Chondrocyte (in vitro differentiated cells): Measurements from ENCODE around the gene MAGEB17. TPM values are rescaled to one million over a fixed set of nuclear protein-coding genes. Genes with fewer than 3 reads are reported as not detected.

Experiments used
- DNase-seq: peaks from one replicate; pipeline ENCODE4 v3.0.0; 2021; ENCODE audit warnings: mixed read lengths, low spot score
- H3K27ac Mint-ChIP-seq: one replicate; pipeline ENCODE4 v1.8.0; 2021; ENCODE audit warnings: mild to moderate bottlenecking, moderate library complexity, mixed read lengths; ENCODE audit not compliant: unreplicated experiment
- H3K27me3 Mint-ChIP-seq: 2 replicates; pipeline ENCODE4 v1.8.0; 2021; ENCODE audit warnings: low read depth, mixed read lengths
- H3K36me3 Mint-ChIP-seq: 2 replicates; pipeline ENCODE4 v1.8.0; 2021; ENCODE audit warnings: low read depth, mixed read lengths
- H3K4me1 Mint-ChIP-seq: 2 replicates; pipeline ENCODE4 v1.8.0; 2021; ENCODE audit warnings: low read depth, mild to moderate bottlenecking, mixed read lengths
- H3K4me3 Mint-ChIP-seq: one replicate; pipeline ENCODE4 v1.8.0; 2021; ENCODE audit warnings: mild to moderate bottlenecking, moderate library complexity, mixed read lengths; ENCODE audit not compliant: unreplicated experiment
- H3K9me3 Mint-ChIP-seq: 2 replicates; pipeline ENCODE4 v1.8.0; 2021; ENCODE audit warnings: low read depth, mixed read lengths
- CTCF ChIP-seq: fragments of 200-600 bp; sonication (generic); IDR thresholded peaks from 2 replicates; pipeline ENCODE4 v1.5.0; 2021; ENCODE audit warnings: antibody characterized with exemption, mild to moderate bottlenecking, moderate library complexity
- total RNA-seq: library from RNA; stranded (reverse); gene quantifications from 3 replicates; pipeline ENCODE4 v1.2.1, GENCODE V29; 2021

The MAGEB17 gene
- total RNA-seq, 1 donor from 2014 or later, result not detected

- Mint-ChIP-seq H3K4me1 (no peaks in the 10 kb centered on the region), H3K4me3 (no peak overlapping the region), H3K27ac (no peak overlapping the region), H3K27me3 (no peaks in the 10 kb centered on the region), H3K9me3 (no peaks in the 10 kb centered on the region), H3K36me3 (no peaks in the 10 kb centered on the region)
- no peak for DNase-seq
- TF ChIP-seq CTCF, result peak; percentile 48
Observed at GRCh38 chrX:16138108-16138427, 29.2 kb upstream of the MAGEB17 start.

GRCh38 chrX:16140448-16140847 is 26.8 kb upstream of the MAGEB17 start:
- H3K4me3 Mint-ChIP-seq, result no peak overlapping the region
- no peak for DNase-seq
- H3K4me1 Mint-ChIP-seq, result no peaks in the 10 kb centered on the region

GRCh38 chrX:16140983-16141382 is 26.3 kb upstream of the MAGEB17 start:
- DNase-seq, result no peak
- H3K27ac Mint-ChIP-seq, result no peak overlapping the region

More at GRCh38 chrX:16140448-16140847, 26.8 kb upstream of the MAGEB17 start:
- peaks cover 5% of the 10 kb centered on the region for H3K9me3 Mint-ChIP-seq
- H3K27me3 Mint-ChIP-seq, result no peaks in the 10 kb centered on the region
- H3K27ac Mint-ChIP-seq, result no peak overlapping the region
- TF ChIP-seq CTCF, result no peak
- peaks cover 2% of the 10 kb centered on the region for H3K36me3 Mint-ChIP-seq

GRCh38 chrX:16141422-16142245 is 25.6 kb upstream of the MAGEB17 start:
- Mint-ChIP-seq H3K9me3 (peaks cover 5% of the 10 kb centered on the region), H3K4me1 (no peaks in the 10 kb centered on the region), H3K36me3 (peaks cover 2% of the 10 kb centered on the region), H3K27me3 (no peaks in the 10 kb centered on the region), H3K4me3 (no peak overlapping the region), H3K27ac (no peak overlapping the region)
- no peak for TF ChIP-seq CTCF
- no peak for DNase-seq

More at GRCh38 chrX:16140983-16141382, 26.3 kb upstream of the MAGEB17 start:
- no peak for TF ChIP-seq CTCF
- H3K4me3 Mint-ChIP-seq, result no peak overlapping the region
- H3K27me3 Mint-ChIP-seq, result no peaks in the 10 kb centered on the region
- H3K36me3 Mint-ChIP-seq, result peaks cover 2% of the 10 kb centered on the region
- H3K4me1 Mint-ChIP-seq, result no peaks in the 10 kb centered on the region
- H3K9me3 Mint-ChIP-seq, result peaks cover 5% of the 10 kb centered on the region

GRCh38 chrX:16142246-16142558 is 25.1 kb upstream of the MAGEB17 start:
- H3K9me3 Mint-ChIP-seq, result peaks cover 5% of the 10 kb centered on the region
- H3K27me3 Mint-ChIP-seq, result no peaks in the 10 kb centered on the region
- H3K27ac Mint-ChIP-seq, result no peak overlapping the region
- no peaks in the 10 kb centered on the region for H3K4me1 Mint-ChIP-seq
- H3K4me3 Mint-ChIP-seq, result no peak overlapping the region
- TF ChIP-seq CTCF, result no peak
- H3K36me3 Mint-ChIP-seq, result peaks cover 2% of the 10 kb centered on the region
- DNase-seq, result no peak
